GM18868 (cell line): ENCODE measurements around the gene CLRN3.

ENCODE experiments used
- ATAC-seq: cut with Tn5 transposase; IDR thresholded peaks from one replicate; pipeline ENCODE4 v1.9.1; 2021; ENCODE audit warnings: mild to moderate bottlenecking, moderate library complexity; ENCODE audit not compliant: unreplicated experiment

Gene CLRN3

DNA sequence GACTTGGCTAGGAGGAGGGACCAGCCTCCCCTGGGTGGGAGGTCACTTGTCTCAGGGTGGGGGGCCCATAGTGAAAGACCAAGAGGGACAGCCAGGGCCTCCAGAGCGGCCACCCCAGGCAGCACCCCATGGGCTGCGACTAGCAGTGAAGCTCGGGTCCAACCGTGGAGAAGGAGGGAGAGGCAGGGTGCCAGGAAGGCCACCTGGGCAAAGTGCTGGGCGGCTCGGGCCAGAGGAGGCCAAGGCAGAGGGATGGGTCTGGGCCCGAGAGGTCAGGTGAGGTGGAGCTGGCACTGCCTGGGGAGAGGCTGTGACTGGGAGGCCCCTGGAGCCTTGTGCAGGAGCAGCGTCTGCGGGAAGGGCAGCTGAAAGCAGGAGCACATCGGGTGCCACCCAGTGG lies 41.8 kb downstream of the CLRN3 start:
- no peak for ATAC-seq

DNA sequence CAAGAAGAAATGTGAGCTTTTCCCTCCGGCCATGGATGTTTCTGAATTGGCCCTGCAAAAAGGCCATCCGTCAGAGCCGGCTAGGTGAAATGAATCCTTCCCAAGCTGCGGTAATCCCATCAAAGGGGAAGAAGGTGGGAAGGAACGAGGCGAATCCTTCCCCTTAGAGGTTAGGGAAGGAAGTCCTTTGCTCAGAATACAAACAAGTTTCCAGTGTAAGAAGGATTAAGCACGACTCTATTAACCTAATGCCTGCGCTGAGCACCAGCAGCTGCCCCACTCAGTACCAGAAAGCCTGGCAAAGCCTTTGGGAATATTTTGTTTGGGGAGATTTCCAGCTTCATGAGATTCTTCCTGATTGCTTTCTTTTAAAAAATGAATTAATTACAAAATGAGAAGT lies 42.8 kb downstream of the CLRN3 start:
- no peak for ATAC-seq

DNA sequence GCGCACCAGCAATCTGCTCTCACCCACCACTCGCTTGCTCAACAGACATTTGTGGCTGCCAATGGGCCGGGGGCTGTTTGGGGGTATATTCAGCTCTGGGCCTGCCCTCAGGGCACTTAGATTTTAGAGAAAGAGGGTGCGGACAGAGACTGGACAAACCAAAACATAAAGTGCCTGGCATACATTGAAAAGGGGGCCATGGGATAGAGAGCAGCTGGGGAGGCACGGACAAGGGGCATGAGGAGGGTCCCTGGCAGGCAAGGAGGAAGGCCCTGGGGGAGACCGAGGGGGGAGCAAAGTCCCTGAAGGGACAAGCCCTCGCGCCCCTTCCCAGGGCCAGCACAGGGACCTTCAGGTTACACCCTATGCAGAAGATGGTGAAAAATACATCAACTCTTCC lies 43.5 kb downstream of the CLRN3 start:
- no peak for ATAC-seq

DNA sequence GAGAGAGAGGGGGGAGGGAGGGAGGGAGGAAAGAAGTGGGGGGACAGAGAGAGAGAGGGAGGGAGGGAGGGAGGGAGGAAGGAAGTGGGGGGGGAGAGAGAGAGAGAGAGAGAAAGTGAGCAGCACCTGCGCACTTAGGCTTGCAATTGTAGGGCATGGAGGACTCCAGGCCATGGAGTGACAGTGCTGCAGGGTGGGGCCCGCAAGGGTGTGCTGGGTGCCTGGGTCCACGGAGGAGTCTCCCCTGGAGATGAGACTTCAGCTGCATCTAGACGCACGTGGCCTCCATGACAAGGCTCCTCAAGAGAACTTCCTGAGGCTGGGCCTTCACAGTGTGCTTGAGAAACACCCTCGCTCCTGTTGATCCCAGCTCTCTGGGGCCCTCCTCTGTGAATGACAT lies 44.5 kb downstream of the CLRN3 start:
- no peak for ATAC-seq

DNA sequence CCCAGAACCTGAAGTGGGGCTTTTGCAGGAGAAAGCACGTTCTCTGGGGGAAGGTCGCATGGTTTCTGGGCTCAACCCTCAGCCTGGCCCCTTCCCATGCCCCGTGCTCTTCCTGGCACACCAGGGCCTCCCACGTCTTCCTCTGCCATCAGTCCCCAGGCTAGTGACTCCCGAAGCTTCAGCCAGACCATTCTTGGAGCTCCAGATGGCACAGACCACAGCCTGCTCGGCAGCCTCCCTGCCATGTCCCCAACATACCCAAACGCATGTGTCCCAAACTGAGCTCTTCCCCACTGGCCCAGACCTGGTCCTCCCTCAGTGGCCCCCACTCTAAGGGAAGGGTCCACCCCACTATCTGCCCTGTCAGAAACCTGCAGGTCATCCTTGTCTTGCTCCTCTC lies 47.0 kb downstream of the CLRN3 start:
- no peak for ATAC-seq

DNA sequence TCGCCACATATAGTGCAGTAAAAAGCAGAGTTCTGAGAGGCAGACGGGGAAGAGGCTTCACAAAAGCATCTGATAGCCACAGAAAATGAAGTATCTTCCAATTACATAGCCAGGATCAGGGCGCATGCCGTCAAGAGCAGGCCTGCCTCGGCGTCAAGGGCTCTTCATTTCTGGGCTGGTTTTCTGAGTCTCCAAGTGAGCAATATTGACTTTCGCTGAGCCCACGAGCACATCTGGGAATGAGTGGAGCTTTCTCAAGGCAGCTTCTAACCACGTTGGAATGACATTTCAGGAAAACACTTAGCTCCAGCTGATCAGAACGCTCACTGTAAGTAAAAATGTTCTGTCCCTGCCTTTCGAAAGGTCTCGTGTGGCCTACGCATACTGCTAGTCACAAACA lies 51.9 kb downstream of the CLRN3 start:
- ATAC-seq, result no peak

DNA sequence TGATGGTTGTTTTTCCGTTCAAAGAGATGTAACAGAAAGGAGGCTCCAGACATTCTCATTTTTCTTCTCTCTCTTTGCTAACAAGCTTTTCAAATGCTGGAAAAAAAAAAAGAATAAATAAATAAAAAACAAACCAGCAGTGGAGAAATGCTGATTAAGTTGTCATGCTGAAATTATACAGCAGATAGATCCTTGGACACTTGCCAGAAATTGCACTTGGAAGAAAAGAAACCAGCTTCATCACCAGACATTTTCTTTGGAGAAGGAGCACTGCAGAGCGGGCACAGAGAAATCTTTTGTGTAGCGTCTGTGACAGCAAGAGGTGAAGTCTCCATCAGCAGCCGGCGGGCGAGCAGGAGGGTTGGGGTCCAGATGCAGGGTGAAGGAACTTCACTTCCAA lies 55.8 kb downstream of the CLRN3 start:
- no peak for ATAC-seq

DNA sequence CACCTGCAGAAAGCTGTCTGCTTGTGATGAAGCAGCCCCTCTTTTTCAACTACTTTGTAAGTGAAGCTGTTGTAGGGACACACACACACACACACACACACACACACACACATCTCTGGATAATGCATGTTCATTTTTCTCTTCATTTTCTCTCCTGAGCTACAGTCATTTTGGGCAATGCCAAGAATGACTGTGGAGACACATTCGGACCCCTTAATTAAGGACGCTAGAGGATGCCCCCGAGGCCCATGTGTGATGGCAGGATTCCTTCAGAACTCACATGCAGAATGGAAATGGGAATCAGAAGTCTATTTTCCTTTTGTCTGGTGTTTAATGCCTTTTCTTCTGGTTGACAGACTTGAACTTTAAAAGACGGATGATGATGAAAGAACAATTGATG lies 56.6 kb downstream of the CLRN3 start:
- ATAC-seq, result no peak

DNA sequence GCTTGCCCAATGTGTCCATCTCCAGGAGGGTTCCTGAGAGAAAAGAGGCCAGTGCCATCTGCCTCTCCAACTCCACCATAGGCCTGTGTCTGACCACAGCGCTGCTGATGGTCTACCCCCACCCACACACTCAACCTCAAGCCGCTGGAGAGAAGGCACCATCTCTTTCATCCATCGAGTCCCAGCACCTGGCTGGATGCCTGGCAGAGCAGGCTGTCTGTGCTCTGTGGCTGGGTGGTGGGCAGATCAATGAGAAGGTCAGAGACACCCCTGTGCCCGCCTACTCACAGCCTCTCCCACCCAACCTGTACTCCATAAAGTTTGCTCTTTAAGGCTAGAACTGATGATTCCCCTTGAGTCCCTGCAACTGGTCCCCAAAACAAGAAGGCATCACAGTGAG lies 58.0 kb downstream of the CLRN3 start:
- no peak for ATAC-seq

DNA sequence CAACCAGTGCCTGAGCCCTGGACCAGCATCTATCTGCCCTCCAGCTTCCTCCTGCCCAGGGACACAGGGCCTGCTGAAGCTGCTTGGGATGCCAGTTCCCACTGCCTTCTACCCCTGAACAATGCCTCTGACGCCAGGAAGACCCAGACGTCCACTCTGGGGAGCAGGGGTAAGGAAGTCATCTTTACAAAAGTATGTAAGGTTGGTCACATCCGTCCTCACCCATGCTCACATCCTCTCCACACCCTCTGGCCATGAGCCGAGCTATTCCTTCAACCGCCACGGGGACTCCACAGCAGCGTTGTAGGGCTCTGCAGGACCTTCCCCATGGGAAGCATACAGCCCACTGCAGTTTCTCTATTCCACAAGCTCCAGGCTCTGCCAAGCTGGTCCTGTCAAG lies 58.5 kb downstream of the CLRN3 start:
- no peak for ATAC-seq

DNA sequence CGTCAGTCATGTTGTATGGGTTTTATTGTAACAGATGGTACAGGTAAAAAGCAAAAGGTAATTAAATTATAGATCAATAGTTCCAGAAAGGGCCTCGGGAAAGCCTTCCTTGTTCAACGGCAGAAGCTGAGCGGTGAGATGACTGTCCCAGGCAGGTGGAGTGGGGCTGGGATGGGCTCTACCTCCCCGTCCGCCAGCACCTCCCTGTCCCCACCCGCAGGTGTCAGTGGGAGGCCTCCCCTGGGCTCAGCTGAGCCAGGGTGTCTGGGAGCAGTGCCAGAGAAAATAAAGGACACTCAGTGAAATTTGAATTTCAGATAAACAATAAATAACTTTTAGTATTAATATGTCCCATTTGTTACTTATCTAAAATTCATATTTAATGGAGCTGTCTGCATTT lies 58.9 kb downstream of the CLRN3 start:
- ATAC-seq, result no peak

DNA sequence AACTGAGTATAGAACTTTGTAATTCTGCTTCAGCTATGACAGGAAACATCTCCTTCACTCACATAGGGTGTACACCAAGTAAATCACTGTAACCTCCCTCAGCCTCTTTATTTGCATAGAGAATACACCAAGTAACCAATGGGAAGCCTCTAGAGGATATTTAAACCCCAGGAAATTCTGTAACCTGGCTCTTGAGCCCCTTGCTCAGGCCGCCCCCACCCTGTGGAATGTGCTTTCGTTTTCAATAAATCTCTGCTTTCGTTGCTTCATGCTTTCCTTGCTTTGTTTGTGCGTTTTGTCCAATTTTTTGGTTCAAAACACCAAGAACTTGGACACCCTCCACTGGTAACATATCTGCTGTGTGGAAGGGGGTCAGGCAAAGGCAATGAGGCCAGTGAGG lies 60.2 kb downstream of the CLRN3 start:
- ATAC-seq, result no peak

DNA sequence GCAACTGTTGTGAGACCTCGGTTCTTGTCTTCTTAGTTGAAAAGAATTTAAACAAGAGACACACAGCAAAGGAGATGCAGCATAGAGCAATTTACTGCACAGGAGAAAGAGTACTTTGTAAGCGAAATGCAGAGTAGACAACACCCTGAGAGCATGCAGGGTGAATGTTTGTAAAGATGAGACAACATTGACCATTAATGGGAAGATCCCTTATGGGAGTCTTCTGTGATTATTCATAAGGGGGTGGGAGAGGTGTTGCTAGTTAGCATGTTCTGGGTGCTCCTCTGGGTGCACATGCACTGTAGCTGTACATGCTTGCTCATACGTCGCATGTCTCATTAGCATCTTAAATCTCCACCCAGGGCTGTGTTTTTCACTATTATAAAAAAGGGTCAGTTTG lies 62.3 kb downstream of the CLRN3 start:
- ATAC-seq, result no peak
